ENCODE results near the gene ADAP1. TPM values are rescaled to one million over a fixed set of nuclear protein-coding genes. Genes with fewer than 3 reads are reported as not detected.
"Not testable (repeated sequence)": the region's sequence is repeated elsewhere in the genome, so short reads cannot be mapped to it uniquely, and the experiment has no call there.

The ADAP1 gene
- total RNA-seq, 1 experiment from 2014 or later, result 77.6 TPM

- intact Hi-C loops (cut with micrococcal nuclease; ENCODE audit: unreplicated experiment), result loop anchor here (1.0 to 5.0 kb wide), 5 partner anchors 12 to 551 kb away; no protein-coding TSS in a partner anchor
- H3K27me3 ChIP-seq (replicated peaks; ENCODE audit: control insufficient read depth, insufficient read depth, low read length), result no peaks in the 10 kb centered on the region
- H3K36me3 Mint-ChIP-seq (ENCODE audit: insufficient read depth, unreplicated experiment), result peaks cover 58% of the 10 kb centered on the region
- H3K4me1 ChIP-seq, result peaks cover 16% of the 10 kb centered on the region
- no peaks in the 10 kb centered on the region for H3K27me3 Mint-ChIP-seq (ENCODE audit: insufficient read depth, unreplicated experiment)
- H3K4me1 Mint-ChIP-seq (ENCODE audit: low read depth, unreplicated experiment), result peaks cover 9% of the 10 kb centered on the region
- peaks cover 3% of the 10 kb centered on the region for H3K36me3 ChIP-seq (ENCODE audit: control insufficient read depth, insufficient read depth, low read length)
- TSS peak; percentile 10 for BruUV-seq (replicated peaks)
- no peak overlapping the region for H3K4me3 Mint-ChIP-seq (ENCODE audit: unreplicated experiment)
- DNase-seq, result peak; percentile 84 to 89
- H3K4me3 ChIP-seq (ENCODE audit: low read depth, low read length), result no peak overlapping the region
- CTCF ChIA-PET, result interaction anchor here (0.5 to 3.6 kb wide), 14 partner anchors 13 to 554 kb away, joined by 3 to 58 read pairs (median 4); partner anchors contain the start of gene SUN1
- H3K9me3 Mint-ChIP-seq (ENCODE audit: unreplicated experiment), result no peaks in the 10 kb centered on the region
- peak overlapping the region; percentile 48 for H3K27ac Mint-ChIP-seq (ENCODE audit: unreplicated experiment)
- H3K9me3 ChIP-seq, result no peaks in the 10 kb centered on the region
- TF ChIP-seq, protein P1, sequence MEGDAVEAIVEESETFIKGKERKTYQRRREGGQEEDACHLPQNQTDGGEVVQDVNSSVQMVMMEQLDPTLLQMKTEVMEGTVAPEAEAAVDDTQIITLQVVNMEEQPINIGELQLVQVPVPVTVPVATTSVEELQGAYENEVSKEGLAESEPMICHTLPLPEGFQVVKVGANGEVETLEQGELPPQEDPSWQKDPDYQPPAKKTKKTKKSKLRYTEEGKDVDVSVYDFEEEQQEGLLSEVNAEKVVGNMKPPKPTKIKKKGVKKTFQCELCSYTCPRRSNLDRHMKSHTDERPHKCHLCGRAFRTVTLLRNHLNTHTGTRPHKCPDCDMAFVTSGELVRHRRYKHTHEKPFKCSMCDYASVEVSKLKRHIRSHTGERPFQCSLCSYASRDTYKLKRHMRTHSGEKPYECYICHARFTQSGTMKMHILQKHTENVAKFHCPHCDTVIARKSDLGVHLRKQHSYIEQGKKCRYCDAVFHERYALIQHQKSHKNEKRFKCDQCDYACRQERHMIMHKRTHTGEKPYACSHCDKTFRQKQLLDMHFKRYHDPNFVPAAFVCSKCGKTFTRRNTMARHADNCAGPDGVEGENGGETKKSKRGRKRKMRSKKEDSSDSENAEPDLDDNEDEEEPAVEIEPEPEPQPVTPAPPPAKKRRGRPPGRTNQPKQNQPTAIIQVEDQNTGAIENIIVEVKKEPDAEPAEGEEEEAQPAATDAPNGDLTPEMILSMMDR (IDR thresholded peaks at IDR 0.05; ENCODE audit: insufficient read depth in 1 of 2, low read depth in 1 of 2, low read length in 1 of 2, severe bottlenecking in 1 of 2, unreplicated experiment in 1 of 2), result peak; percentile 96 to 97
- POLR2A ChIA-PET, result interaction anchor here (0.6 to 1.0 kb wide), 3 partner anchors 12 to 147 kb away, joined by 3 to 4 read pairs (median 3); partner anchors contain the start of gene PRKAR1B
These were observed 81.0 kb downstream of the ADAP1 start for GRCh38 chr7:873367-874002.

- H3K4me3 ChIP-seq (ENCODE audit: low read depth, low read length); H3K27me3 Mint-ChIP-seq (ENCODE audit: insufficient read depth, unreplicated experiment); H3K36me3 ChIP-seq (ENCODE audit: control insufficient read depth, insufficient read depth, low read length); H3K9me3 Mint-ChIP-seq (ENCODE audit: unreplicated experiment); H3K9me3 ChIP-seq; H3K4me1 Mint-ChIP-seq (ENCODE audit: low read depth, unreplicated experiment); DNase-seq; H3K27me3 ChIP-seq (replicated peaks; ENCODE audit: control insufficient read depth, insufficient read depth, low read length); H3K4me3 Mint-ChIP-seq (ENCODE audit: unreplicated experiment); BruUV-seq (replicated peaks); POLR2A ChIA-PET: not testable (repeated sequence)
- Mint-ChIP-seq H3K27ac (ENCODE audit: unreplicated experiment) (peak overlapping the region; percentile 48), H3K36me3 (ENCODE audit: insufficient read depth, unreplicated experiment) (peaks cover 54% of the 10 kb centered on the region)
- CTCF ChIA-PET, result interaction anchor here (1.4 to 3.6 kb wide), 3 partner anchors 13 to 531 kb away, joined by 4 to 58 read pairs (median 16); no protein-coding TSS in a partner anchor
- H3K4me1 ChIP-seq, result peaks cover 16% of the 10 kb centered on the region
- intact Hi-C loops (cut with micrococcal nuclease; ENCODE audit: unreplicated experiment), result loop anchor here (1.0 to 5.0 kb wide), 5 partner anchors 11 to 550 kb away; no protein-coding TSS in a partner anchor
These were observed 81.8 kb downstream of the ADAP1 start for GRCh38 chr7:872685-873084.

GRCh38 chr7:871900-872537, 82.5 kb downstream of the ADAP1 start:
- no peak for DNase-seq
- POLR2A ChIA-PET, result no interaction called here
- Histone ChIP-seq H3K4me3 (ENCODE audit: low read depth, low read length) (no peak overlapping the region), H3K27me3 (replicated peaks; ENCODE audit: control insufficient read depth, insufficient read depth, low read length) (no peaks in the 10 kb centered on the region), H3K9me3 (no peaks in the 10 kb centered on the region), H3K4me1 (peaks cover 16% of the 10 kb centered on the region), H3K36me3 (ENCODE audit: control insufficient read depth, insufficient read depth, low read length) (peaks cover 5% of the 10 kb centered on the region)
- H3K4me3 Mint-ChIP-seq (ENCODE audit: unreplicated experiment), result no peak overlapping the region
- intact Hi-C loops (cut with micrococcal nuclease; ENCODE audit: unreplicated experiment), result loop anchor here (2.0 to 5.0 kb wide), 2 partner anchors 55 to 549 kb away; no protein-coding TSS in a partner anchor
- peaks cover 57% of the 10 kb centered on the region for H3K36me3 Mint-ChIP-seq (ENCODE audit: insufficient read depth, unreplicated experiment)
- BruUV-seq (replicated peaks), result no TSS peak
- no peak overlapping the region for H3K27ac Mint-ChIP-seq (ENCODE audit: unreplicated experiment)
- H3K27me3 Mint-ChIP-seq (ENCODE audit: insufficient read depth, unreplicated experiment), result no peaks in the 10 kb centered on the region
- CTCF ChIA-PET, result interaction anchor here (0.6 to 1.3 kb wide), 2 partner anchors 33 to 36 kb away, joined by 4 to 6 read pairs; no protein-coding TSS in a partner anchor
- peaks cover 9% of the 10 kb centered on the region for H3K4me1 Mint-ChIP-seq (ENCODE audit: low read depth, unreplicated experiment)
- no peaks in the 10 kb centered on the region for H3K9me3 Mint-ChIP-seq (ENCODE audit: unreplicated experiment)
- TF ChIP-seq, protein P1 (IDR thresholded peaks at IDR 0.05; ENCODE audit: insufficient read depth in 1 of 2, low read depth in 1 of 2, low read length in 1 of 2, severe bottlenecking in 1 of 2, unreplicated experiment in 1 of 2), result no peak

Measured in Caco-2 (cell line).